HepG2 (cell line): Measurements from ENCODE around the gene NOM1.

Experiments
- CHD4 ChIP-seq: fragments of 200-600 bp; sonication (generic); IDR thresholded peaks from 2 replicates; pipeline ENCODE4 v1.7.0; 2017; ENCODE audit warnings: mild to moderate bottlenecking, low read length, borderline replicate concordance
- CREB1 ChIP-seq, 2 experiments: fragments of 450-650 bp in 1 of 2; IDR thresholded peaks; 2 replicates each; pipeline ENCODE4 v1.6.1; 2016 to 2017; ENCODE audit warnings: control low read depth in 1 of 2, mild to moderate bottlenecking in 1 of 2, missing compliant biosample characterization in 1 of 2, missing genetic modification characterization in 1 of 2
- GPN1 ChIP-seq: sonication (generic); formaldehyde crosslinking; IDR thresholded peaks from 2 replicates; pipeline ENCODE4 v1.5.1; 2020; ENCODE audit warnings: missing genetic modification reagents, borderline replicate concordance
- JUND ChIP-seq: sonication (generic); formaldehyde crosslinking; IDR thresholded peaks from 2 replicates; pipeline ENCODE4 v1.8.0; 2022; ENCODE audit warnings: mild to moderate bottlenecking, missing genetic modification reagents
- PHF8 ChIP-seq: sonication (generic); formaldehyde crosslinking; IDR thresholded peaks from 2 replicates; pipeline ENCODE4 v1.5.0; 2020; ENCODE audit warnings: missing genetic modification reagents
- POLR2A ChIP-seq, 2 experiments: IDR thresholded peaks; 2 replicates each; pipeline ENCODE4 v1.6.1; 2011; ENCODE audit warnings: low read depth in 2 of 2, low read length in 2 of 2, mild to moderate bottlenecking in 1 of 2, moderate library complexity in 1 of 2; ENCODE audit not compliant: insufficient read depth in 1 of 2
- RBM22 ChIP-seq: fragments of 200-400 bp; formaldehyde crosslinking; optimal IDR thresholded peaks from 2 replicates; pipeline ENCODE3; 2017; ENCODE audit warnings: mild to moderate bottlenecking, low read length, moderate library complexity
- ZFX ChIP-seq: sonication (generic); formaldehyde crosslinking; IDR thresholded peaks from 2 replicates; pipeline ENCODE4 v1.4.0; 2020; ENCODE audit warnings: mild to moderate bottlenecking, low read depth, missing genetic modification reagents, moderate library complexity
- TF ChIP-seq, protein P1 (sequence below): IDR thresholded peaks from 2 replicates; pipeline ENCODE4 v1.6.1; 2012; ENCODE audit warnings: inconsistent platforms
- TF ChIP-seq, protein P2 (sequence below): sonication (generic); formaldehyde crosslinking; IDR thresholded peaks from 2 replicates; pipeline ENCODE4 v1.5.0; 2020; ENCODE audit warnings: mild to moderate bottlenecking, missing genetic modification reagents, moderate library complexity
- TF ChIP-seq, protein P3 (sequence below): sonication (generic); formaldehyde crosslinking; IDR thresholded peaks from 2 replicates; pipeline ENCODE4 v1.4.0; 2020; ENCODE audit warnings: missing genetic modification reagents, mild to moderate bottlenecking, borderline replicate concordance
- TF ChIP-seq, protein P4 (sequence below): sonication (generic); formaldehyde crosslinking; IDR thresholded peaks from 2 replicates; pipeline ENCODE4 v1.5.1; 2020; ENCODE audit warnings: mild to moderate bottlenecking, missing genetic modification reagents
- TF ChIP-seq, protein P5 (sequence below): sonication (generic); formaldehyde crosslinking; IDR thresholded peaks from 2 replicates; pipeline ENCODE4 v1.4.0; 2020; ENCODE audit warnings: low read depth, mild to moderate bottlenecking, missing genetic modification reagents

DNA sequence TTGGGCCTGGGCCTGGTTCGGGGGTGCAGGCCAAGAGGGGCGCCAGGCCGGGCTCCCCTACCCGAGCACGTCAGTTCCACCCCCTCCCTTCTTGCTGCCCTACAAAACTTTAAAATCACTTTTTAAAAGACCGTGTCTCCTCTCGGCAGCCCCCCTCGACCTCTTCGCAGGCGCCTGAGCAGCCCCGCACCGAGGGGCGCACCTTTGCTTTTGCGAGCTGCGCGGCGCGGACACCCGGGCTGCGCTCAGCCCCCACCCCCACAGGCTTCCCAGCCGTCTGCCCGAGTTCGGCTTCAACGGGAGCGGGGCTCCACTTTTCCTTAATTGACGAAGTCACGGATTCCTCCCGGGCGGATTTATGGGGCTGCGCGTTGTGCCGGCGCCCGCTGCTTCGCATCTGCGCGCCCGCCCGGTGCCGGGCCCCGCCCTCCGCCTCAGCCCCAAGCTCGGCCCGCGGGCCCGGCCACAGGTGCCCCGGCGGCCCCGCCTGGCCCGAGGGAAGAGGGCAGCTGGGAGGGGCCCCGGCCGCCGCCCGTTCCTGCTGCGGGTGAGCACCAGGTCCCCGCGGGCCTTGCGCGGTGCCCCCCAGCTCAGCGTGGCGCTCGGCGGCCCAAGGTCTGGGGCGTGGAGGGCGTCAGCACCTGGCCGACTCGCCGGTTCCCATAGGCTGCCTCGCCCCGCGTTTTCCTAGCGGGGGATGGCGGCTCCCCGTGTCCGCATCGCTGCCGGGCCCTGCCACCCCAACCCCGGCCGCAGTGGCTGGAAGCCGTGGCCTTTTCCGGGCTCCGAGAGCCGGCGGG, 71.8 kb downstream of the NOM1 start:
- TF ChIP-seq CHD4: no peak
- TF ChIP-seq JUND (CRISPR knock-in tag): no peak
- TF ChIP-seq, protein P1, sequence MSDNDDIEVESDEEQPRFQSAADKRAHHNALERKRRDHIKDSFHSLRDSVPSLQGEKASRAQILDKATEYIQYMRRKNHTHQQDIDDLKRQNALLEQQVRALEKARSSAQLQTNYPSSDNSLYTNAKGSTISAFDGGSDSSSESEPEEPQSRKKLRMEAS: no peak; the same call in 1 of the 2 replicates
- TF ChIP-seq POLR2A (IDR thresholded peaks at IDR 0.05; ENCODE audit: insufficient read depth in 1 of 2, low read depth in 2 of 2, low read length in 2 of 2): no peak
- no peak for TF ChIP-seq GPN1
- TF ChIP-seq ZFX (CRISPR knock-in tag): no peak
- TF ChIP-seq RBM22: no peak
- TF ChIP-seq, protein P2, sequence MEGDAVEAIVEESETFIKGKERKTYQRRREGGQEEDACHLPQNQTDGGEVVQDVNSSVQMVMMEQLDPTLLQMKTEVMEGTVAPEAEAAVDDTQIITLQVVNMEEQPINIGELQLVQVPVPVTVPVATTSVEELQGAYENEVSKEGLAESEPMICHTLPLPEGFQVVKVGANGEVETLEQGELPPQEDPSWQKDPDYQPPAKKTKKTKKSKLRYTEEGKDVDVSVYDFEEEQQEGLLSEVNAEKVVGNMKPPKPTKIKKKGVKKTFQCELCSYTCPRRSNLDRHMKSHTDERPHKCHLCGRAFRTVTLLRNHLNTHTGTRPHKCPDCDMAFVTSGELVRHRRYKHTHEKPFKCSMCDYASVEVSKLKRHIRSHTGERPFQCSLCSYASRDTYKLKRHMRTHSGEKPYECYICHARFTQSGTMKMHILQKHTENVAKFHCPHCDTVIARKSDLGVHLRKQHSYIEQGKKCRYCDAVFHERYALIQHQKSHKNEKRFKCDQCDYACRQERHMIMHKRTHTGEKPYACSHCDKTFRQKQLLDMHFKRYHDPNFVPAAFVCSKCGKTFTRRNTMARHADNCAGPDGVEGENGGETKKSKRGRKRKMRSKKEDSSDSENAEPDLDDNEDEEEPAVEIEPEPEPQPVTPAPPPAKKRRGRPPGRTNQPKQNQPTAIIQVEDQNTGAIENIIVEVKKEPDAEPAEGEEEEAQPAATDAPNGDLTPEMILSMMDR (CRISPR knock-in tag): no peak
- TF ChIP-seq PHF8 (CRISPR knock-in tag): no peak
- TF ChIP-seq, protein P3, sequence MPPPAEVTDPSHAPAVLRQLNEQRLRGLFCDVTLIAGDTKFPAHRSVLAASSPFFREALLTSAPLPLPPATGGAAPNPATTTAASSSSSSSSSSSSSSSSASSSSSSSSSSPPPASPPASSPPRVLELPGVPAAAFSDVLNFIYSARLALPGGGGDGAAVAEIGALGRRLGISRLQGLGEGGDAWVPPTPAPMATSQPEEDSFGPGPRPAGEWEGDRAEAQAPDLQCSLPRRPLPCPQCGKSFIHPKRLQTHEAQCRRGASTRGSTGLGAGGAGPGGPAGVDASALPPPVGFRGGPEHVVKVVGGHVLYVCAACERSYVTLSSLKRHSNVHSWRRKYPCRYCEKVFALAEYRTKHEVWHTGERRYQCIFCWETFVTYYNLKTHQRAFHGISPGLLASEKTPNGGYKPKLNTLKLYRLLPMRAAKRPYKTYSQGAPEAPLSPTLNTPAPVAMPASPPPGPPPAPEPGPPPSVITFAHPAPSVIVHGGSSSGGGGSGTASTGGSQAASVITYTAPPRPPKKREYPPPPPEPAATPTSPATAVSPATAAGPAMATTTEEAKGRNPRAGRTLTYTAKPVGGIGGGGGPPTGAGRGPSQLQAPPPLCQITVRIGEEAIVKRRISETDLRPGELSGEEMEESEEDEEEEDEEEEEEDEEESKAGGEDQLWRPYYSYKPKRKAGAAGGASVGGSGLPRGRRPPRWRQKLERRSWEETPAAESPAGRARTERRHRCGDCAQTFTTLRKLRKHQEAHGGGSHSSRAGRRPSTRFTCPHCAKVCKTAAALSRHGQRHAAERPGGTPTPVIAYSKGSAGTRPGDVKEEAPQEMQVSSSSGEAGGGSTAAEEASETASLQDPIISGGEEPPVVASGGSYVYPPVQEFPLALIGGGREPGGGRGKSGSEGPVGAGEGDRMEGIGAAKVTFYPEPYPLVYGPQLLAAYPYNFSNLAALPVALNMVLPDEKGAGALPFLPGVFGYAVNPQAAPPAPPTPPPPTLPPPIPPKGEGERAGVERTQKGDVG (CRISPR knock-in tag): no peak
- TF ChIP-seq, protein P4, sequence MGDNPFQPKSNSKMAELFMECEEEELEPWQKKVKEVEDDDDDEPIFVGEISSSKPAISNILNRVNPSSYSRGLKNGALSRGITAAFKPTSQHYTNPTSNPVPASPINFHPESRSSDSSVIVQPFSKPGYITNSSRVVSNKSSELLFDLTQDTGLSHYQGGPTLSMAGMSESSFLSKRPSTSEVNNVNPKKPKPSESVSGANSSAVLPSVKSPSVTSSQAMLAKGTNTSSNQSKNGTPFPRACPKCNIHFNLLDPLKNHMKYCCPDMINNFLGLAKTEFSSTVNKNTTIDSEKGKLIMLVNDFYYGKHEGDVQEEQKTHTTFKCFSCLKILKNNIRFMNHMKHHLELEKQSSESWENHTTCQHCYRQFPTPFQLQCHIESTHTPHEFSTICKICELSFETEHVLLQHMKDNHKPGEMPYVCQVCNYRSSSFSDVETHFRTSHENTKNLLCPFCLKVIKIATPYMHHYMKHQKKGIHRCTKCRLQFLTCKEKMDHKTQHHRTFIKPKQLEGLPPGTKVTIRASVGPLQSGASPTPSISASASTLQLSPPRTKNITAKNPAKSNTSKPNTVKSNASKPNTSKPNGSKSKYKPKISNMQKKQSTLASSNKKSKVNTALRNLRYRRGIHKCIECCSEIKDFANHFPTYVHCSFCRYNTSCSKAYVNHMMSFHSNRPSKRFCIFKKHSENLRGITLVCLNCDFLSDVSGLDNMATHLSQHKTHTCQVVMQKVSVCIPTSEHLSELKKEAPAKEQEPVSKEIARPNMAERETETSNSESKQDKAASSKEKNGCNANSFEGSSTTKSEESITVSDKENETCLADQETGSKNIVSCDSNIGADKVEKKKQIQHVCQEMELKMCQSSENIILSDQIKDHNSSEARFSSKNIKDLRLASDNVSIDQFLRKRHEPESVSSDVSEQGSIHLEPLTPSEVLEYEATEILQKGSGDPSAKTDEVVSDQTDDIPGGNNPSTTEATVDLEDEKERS: no peak
- TF ChIP-seq, protein P5, sequence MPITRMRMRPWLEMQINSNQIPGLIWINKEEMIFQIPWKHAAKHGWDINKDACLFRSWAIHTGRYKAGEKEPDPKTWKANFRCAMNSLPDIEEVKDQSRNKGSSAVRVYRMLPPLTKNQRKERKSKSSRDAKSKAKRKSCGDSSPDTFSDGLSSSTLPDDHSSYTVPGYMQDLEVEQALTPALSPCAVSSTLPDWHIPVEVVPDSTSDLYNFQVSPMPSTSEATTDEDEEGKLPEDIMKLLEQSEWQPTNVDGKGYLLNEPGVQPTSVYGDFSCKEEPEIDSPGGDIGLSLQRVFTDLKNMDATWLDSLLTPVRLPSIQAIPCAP: no peak
- no peak for TF ChIP-seq CREB1 (IDR thresholded peaks at IDR 0.05)
- TF ChIP-seq CREB1 (CRISPR knock-in tag; IDR thresholded peaks at IDR 0.05): no peak
